ENCODE data around the gene KMT2D.

Gene KMT2D

DNA sequence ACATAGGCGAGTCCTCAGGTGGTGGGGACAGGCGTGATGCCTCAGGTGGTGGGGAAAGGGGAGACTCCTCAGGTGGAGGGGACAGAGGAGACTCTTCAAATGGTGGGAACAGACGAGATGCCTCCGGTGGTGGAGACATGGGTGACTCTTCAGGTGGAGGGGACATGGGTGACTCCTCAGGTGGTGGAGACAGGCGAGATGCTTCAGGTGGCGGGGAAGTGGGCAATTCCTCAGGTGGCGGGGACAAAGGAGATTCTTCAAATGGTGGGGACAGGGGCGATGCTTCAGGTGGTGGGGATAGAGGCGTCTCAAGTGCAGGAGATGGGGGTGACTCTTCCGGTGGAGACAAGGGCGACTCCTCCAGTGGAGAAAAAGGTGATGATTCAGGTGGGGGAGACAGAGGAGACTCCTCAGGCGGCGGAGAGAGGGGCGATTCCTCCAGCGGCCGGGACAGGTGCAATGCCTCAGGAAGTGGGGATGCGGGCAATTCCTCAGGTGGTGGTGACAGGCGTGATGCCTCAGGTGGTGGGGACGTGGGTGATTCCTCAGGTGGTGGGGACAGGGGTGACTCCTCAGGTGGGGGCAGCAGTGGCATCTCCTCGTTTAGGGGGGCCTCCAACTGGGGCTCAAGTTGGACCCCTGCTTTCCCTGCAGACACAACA lies 8.7 kb downstream of the KMT2D start:
- DNase-seq = no peak

DNA sequence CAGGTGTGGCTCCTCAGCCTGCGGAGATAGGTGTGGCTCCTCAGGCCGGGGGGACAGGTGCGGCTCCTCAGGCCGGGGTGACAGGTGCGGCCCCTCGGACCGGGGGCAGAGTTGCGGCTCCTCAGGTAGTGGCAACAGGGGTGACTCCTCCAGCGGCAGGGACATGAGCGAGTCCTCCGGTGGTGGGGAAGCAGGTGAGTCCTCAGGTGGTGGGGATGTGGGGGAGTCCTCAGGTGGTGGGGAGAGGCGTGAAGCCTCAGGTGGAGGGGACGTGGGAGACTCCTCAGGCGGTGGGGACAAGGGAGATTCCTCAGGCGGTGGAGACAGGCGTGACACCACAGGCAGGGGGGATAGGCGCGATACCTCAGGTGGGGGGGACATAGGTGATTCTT lies 9.2 kb downstream of the KMT2D start:
- DNase-seq = no peak

DNA sequence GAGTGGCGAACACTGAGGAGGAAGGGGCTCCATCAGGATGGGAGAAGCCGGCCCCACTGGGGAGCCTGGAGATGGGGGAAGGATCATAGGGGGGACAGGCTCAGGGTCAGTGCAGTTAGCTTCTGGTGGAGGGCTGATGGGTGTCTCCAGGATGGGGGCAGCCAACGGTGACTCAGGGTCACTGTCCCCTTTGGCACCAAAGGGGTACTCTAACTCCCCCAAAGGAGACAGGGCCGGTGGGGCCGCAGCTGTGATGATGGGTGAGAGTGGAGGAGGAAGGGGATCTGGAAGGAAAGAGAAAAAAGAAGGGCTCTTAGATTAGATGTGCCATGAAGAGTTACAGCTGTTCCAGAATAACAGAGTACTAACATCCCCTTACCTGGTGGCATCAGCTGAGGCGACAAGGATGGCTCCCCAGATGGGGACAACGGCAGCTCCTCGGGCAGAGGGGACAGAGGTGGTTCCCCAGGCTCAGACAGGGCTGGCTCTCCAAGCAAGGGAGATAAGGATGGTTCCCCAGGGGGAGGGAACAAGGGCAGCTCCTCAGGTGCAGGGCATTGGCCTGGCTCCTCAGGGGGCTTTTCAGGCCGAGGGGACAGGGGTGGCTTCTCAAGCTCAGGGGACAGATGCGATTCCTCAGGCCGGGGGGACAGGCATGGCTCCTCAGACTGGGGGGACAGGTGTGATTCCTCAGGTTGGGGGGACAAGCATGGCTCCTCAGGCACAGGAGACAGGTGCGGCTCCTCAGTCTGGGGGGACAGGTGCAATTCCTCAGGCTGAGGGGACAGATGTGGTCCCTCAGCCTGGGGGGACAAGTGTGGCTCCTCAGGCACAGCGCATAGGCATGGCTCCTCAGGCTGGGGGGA lies 9.9 kb downstream of the KMT2D start:
- no peak for DNase-seq

DNA sequence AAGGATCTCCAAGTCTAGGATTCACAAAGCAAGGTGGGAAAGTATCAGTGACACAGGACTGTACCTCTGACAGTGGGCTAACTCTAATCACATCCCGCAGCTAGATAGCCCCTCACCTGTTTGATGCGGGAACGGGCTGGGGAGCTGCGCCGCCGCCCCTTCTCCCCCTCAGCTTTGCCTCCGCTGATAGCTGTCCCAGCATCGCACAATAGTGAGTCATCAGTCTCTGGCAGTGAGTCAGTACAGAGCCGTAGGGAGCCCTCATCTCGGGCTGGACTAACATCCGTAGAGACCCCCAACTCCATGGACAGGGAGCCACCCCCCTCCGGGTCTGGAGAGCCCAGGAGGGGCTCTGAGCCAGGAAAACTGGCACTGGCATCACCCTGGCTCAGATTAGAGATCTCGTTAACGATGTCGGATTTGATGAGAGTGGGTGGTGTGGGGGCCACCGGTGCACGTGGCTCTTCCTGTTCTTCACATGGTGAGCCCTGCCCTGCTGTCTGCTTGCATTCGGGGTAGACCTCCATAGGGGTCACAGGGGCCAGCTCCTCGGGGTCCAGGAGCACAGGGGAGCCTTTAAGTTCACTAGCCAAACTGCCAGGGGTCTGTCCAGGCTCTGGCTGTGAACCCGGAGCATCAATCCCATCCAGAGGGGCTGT lies 10.9 kb downstream of the KMT2D start:
- DNase-seq = peak; percentile 37

DNA sequence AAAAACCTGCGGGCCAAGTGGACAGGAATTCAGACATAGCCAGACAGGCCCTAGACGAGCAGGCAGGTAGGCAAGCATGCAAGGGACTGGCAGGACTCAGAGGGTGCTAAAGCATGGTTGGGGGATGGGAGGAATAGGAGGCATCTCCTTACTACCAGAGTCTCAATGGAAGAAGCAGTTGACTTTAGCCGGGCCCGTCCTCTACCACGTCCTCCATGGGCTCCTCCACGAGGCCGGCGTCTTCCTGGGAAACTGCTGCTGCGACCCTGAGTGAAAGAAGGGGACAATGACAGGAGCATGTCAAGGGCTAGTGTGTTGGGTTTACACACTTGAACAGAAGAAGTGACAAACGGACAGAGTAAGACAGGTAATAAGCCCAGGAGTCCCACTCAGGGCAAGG lies 11.6 kb downstream of the KMT2D start:
- no peak for DNase-seq

DNA sequence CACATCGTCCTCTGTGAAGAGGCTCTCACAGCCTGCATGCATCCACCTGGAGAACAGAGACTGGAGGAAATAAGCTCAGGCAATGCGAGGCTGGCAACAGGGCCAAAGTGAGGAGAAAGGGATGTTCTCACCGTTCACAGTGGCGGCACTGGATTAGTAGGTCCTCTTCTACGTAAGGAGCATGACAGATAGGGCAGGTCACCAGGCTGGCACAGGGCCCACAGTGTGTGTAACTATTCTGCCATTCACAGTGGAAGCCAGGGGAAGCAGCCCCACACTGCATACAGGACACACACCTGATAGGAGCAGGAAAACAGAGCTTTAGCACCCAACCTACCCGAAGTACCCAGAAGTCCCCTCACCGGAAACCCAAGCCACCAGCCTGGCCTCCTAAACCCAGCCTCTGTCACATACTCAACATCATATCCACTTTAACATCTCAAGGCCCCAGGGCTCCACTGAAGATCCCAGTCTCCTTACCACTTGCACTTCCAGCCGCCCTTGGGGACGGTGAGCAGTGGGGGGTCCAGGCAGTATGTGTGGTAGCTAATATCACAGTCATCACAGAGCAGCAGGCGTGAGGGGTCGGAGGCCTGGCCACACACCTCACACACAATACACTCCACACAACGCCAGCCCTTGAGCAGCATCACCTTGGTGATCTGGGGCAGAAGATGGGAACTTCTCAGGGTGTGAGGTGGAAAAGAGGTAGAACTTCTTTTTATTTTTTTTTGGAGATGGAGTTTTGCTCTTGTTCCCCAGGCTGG lies 14.3 kb downstream of the KMT2D start:
- no peak for DNase-seq

DNA sequence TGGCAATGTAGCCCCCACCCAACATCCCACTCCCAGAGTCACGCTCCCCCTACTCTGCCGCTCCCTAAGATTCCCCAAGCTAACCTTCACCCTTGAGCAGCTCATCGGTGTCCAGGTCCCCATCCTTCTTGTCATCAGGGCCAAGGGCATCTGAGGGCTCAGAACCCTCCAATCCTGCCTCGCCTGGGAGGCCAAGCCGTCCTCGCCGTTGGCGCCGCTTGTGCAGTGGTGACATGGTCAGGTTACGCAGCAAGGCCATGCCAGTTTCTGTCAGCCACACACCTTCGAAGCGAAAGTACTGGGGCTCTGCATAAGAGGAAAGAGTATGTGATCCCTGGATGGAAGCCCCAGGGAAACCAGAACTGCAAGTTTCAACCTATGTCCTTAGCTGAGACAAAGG lies 15.9 kb downstream of the KMT2D start:
- DNase-seq = no peak

DNA sequence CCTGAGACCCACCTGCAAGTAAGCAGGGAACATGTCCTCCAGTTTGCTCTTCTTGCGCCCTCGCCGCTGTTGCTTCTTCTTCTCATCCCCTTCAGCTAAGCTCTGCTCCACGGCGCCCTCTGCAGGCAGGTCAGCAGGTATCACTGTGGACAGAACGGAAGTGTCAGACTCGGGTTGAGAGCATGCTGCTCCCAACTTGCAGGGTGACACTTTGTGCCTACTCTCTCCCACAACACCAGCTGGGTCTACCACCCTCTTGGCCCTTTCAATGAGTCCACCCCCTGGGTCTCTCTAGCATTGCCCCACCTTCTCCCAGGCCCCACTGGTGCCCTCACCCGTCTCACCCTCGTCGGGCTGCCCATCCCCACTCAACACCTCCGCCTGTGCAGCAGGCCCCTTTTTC lies 16.7 kb downstream of the KMT2D start:
- DNase-seq = peak; percentile 41

DNA sequence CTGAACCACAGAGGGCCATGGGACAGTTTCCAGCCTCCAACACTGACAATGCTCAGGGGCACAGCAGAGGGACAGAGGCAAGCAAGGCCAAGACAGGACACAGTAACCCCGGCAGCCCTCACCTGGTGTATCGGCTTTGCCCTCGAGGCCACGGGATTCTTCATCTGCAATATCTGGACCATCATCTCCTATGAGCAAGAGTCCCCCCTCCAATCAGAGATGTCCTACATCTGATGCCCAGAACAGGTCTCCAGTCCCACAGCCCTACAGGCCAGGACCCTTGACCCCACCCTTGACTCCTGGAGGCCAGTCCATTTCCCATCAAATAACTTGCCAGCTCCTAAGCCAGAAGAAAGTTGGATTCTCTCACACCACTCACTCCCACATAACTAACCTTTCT lies 17.4 kb downstream of the KMT2D start:
- DNase-seq = no peak

DNA sequence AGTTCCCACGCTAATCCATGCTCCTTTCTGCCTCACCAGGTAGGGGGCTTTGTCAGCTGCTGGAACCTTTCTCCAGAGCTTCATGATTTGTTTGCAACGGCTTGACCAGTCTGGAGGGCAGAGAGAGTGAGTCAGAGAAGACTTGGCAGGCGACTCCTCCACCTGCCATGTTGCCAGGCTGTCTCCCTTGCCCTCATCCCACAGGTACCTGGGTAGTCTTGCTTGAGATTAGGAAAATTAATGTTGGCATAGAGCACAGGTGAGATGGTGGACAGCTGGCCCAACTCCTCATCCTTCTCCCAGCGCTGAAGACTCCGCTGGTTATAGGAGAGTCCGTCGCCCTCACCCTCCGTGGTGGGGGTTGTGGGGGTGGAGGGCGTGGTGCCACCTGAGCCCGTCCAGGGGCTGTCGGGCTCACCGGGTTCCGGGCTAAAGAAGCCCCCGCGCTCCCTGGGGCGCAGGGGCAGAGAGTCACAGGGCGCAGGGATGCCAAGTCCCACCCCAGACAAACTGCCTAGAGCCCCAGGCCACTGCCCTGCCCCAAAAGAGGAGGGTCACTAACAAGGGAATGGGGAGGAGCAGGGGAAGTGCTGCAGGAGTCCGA lies 18.6 kb downstream of the KMT2D start:
- no peak for DNase-seq

DNA sequence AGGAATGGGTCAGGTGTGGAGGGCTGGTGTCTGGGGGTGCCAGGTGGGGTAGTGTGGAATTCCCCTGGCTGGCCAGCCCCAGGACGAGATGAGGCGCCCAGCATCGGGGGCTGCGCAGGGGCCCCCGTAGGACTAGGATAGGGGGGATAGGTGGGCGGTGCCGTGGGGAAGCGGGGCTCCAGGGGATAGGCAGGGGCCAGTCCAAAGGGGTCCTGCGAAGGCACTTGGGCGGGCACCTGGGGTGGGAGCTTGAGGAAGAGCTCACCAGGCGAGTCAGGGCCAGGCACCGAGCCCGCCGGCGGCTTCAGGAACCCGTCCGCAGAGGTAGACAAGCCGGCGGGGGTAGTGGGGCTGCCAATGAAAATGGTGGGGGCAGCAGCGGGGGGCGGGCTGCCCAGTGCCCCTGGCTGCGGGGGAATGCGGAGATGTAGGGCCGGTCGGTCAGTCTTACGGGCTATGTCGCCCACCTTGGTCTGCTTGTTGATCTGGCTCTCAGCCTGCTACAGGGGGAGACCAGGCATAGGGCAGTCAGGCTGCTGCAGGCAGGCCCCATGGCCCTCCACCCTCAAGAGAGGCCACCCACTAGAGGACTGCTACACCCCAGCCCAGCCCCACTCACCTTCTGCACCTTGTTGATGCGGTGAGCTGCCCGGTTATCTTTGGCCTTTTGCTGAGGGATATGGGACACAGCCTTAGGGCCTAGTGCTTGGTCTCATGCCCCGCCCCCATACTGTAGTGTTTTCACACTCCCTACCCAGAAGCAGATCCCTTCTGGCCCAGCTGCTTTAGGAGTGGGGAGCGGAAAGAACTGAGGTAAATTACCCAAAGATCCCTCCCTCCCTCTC lies 19.3 kb downstream of the KMT2D start:
- no peak for DNase-seq

DNA sequence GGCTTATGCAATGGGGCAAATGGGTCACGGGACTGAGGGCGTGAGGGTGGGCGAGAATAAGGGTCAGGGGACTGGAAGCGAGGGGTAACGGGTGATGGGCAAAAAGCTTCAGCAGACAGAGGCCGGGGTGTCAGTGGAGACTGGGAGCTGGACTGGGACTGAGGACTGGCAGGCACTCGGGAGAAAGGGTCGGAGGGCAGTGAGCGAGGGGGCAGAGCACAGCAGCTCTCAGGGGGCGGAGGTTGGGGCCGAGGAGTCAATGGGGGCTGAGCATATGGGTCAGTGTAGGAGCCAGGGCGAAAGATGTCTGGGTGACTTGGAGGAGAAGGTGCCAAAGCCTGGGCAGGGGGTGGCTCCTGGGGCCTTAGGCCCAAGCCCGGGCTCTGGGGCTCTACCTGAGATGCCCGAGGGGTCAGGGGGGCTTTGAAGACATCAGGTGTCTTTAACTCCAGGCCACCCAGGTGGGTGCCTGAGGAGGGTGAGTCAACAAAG lies 20.2 kb downstream of the KMT2D start:
- no peak for DNase-seq

DNA sequence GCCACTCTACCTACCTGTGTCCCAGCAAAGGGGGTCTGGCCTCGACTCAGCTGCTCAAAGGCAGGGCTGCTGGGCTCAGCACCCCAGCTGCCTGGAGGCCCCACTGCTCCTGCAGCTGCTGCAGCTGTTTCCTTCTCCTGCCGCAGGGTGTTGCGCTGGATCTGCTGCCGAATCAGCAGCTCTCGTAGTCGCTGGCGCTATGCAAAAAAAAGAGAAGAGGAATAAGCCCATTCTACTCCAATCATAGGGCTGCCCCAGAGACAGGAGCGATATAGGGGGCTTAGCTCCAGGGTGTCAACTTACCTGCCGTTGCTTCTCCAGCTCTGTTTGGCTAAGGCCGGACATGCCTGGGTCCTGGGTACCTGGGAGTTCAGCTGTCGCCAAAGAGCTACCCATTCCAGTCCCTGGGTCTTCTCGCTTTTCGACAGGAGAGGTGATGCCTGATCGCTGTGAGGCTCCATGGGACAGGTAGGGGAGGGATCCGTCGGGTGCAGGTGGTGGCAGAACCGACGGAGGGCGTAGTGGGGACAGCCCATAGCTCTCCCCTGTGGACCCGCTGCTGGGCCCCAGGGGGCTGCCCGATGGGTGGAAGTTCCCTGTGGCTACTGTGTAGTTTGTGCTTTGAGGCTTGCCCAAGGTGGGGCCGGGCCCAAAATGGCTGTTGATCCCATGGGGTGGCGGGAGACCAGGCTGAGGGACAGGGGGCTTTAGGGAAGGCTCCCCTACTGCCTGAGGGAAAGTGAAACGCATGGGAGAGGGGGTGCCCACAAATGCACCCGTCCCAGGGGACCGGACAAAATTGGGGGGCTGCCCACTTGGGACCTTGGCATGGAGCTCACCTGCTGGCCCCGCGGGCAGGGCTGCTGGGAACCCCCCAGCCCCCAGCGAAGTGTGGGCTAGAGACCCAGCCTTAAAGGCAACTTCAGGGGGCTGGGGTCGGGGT lies 20.9 kb downstream of the KMT2D start:
- DNase-seq = no peak

DNA sequence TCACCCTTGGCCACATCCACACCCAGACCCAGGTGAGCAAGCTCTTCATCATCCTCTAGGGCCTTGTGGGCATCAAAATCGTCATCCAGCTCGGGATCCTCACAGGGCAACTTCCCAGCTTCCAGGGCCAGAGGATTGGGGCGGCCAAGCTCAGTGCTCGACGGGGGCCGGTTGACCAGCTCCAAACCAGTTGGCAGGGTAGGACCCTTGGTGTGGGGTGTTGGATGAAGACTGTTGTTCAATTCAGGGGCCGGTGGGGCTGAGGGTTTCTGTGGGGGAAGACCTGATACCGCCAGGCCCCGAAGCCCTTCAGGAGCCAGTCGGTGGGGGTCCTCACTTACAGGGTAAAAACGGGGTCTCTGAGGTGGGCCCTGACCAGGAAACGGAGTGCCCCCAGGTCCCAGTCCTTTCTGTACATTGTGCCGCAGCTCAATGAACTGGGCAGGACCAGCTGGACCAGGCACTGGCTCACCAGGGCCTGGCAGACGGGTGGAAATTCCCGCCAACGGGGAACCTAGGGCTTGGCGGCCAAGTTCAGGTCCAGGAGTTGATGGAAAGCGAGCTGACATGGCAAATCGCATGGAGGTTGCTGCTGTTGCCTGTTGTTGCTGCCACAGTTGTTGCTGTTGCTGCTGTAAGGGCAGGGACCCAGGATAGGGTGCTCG lies 22.2 kb downstream of the KMT2D start:
- no peak for DNase-seq

DNA sequence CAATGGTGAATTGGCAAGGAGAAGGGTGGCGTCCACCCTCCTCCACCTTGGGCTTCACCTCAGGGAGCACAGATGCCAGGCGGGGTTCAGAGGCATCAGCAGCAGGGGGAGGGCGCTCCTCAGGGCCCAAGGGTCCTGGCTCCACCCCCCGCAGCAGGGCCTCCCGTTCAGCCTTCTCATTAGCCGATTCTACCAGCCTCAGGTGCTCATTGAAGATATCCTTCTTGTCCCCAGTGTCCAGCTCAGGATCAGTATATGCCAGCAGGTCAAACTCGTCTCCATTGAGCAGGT lies 22.7 kb downstream of the KMT2D start:
- no peak for DNase-seq

DNA sequence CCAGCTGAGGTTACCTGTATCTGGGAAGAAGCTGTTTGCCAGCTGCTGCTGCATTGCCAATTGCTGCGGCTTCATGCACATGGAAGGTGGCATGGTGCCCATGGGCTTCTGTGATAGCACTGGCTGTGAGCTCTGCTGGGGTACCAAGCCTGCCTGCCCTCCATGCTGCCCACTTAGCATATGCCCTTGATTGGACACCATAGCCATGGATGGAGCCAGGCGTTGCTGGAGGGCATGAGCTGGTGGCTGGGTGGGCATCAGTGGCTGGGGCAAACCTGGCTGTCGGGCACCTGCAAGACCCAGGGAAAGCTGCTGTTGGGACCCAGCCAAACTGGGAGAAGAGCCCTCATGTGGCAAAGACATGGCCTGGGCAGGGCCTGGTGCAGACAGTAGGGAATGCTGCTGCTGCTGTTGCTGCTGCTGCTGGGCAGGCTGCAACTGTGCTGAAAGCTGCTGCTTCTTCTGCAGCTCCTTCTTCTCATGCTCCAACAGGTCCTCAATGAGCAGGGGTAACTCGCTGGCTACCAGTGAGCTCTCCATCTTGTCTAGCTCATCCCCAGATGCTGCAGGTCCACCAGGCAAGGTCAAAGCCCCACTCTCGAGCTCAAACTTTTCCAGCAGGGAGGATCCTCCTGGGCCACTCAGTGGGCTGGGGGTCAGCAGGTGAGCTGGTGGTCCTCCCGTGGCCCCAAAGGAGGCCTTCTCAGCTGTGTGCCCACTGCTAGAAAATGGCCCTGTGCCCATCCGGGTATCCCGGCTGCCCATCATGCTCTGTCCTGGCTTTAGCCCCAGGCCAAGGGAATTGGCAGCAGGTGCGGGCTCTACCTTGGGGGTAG lies 23.3 kb downstream of the KMT2D start:
- no peak for DNase-seq

DNA sequence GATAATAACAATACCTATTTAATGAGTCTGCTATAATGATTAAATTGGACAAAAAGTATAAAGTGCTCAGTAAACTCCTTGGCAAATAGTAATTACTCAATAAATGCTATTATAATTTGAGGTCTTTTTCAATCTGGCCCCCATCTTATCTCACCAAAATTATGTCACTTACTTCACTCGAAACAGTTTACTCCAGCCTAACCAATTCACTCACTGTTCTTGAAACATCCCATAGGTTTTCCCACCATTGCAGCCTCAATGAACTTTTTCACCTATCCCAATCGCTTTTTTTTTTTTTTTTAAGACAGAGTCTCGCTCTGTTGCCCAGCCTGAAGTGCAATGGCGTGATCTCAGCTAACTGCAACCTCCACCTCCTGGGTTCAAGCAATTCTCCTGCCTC lies 24.6 kb downstream of the KMT2D start:
- DNase-seq = no peak

DNA sequence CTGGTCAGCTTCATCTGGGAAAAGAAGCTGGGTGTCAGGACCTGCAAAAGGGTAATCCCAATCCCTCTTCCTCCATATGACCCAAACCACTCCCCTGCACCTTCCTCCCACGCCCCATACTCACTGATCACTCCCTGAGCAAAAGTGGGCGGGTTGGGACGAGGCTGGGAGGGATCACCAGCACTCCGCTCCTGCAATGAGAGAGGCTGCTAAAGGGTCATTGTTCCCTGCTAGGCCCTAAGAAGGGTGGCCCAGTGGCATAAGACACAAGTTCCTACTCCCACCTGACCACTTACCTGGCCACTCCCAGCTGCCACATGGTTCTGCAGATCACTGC lies 26.3 kb downstream of the KMT2D start:
- no peak for DNase-seq
